Thyroid gland (tissue), 4 donors: ENCODE results near the gene RNF10. TPM values are rescaled to one million over a fixed set of nuclear protein-coding genes. Genes with fewer than 3 reads are reported as not detected.
"Not testable (repeated sequence)": the region's sequence is repeated elsewhere in the genome, so short reads cannot be mapped to it uniquely, and the experiment has no call there.

Source experiments
- DNase-seq, 2 donors: peaks; one replicate each; pipeline ENCODE4 v3.0.0-alpha.2; 2019
- H3K27ac ChIP-seq, 3 donors: fragments of 200-600 bp; sonication (generic); 1 replicate in 2 of 3; 2 replicates in 1 of 3; pipeline ENCODE4 v1.5.1; 2016 to 2019; ENCODE audit warnings: mild to moderate bottlenecking in 1 of 3, moderate library complexity in 1 of 3
- H3K27me3 ChIP-seq: fragments of 200-600 bp; sonication (generic); one replicate; pipeline ENCODE4 v1.5.1; 2019
- H3K36me3 ChIP-seq, 2 donors: fragments of 200-600 bp; sonication (generic); one replicate each; pipeline ENCODE4 v1.5.1; 2016 to 2019
- H3K4me1 ChIP-seq, 2 donors: fragments of 200-600 bp; sonication (generic); one replicate each; pipeline ENCODE4 v1.5.1; 2017 to 2019
- H3K4me3 ChIP-seq, 3 donors: fragments of 200-600 bp; sonication (generic); replicated peaks in 1 of 3; 1 replicate in 2 of 3; 2 replicates in 1 of 3; pipeline ENCODE4 v1.5.1; 2016; ENCODE audit warnings: mild to moderate bottlenecking in 1 of 3
- H3K9me3 ChIP-seq: fragments of 200-600 bp; sonication (generic); one replicate; pipeline ENCODE4 v1.5.1; 2017
- CTCF ChIP-seq, 6 experiments: fragments of 200-600 bp in 3 of 6; fragments of 450-650 bp in 3 of 6; sonication (generic) in 3 of 6; IDR thresholded peaks; one replicate each; pipeline ENCODE4 v1.5.1; 2016 to 2019; ENCODE audit warnings: antibody characterized with exemption in 6 of 6, mild to moderate bottlenecking in 2 of 6, inconsistent platforms in 1 of 6, moderate library complexity in 1 of 6
- POLR2A ChIP-seq, 2 donors: fragments of 450-650 bp; IDR thresholded peaks; one replicate each; pipeline ENCODE4 v1.6.1; 2017; ENCODE audit warnings: antibody characterized with exemption in 2 of 2, mild to moderate bottlenecking in 2 of 2, moderate library complexity in 1 of 2
- WGBS, 2 donors: methylation state at CpG; one replicate each; pipeline ENCODE4 v1.1.5; 2017; 5-methylcytosine and 5-hydroxymethylcytosine counted together
- intact Hi-C: fragments of 100-400 bp; cut with DNase I; formaldehyde crosslinking; loops from one replicate; pipeline ENCODE4 v1.15.1; 2023
- total RNA-seq, 4 donors: library from RNA; depleted of rRNA; stranded (reverse); fragments of >200 nt; gene quantifications; one replicate each; pipeline ENCODE4 v1.2.3, GENCODE V29; 2016

Gene RNF10
- total RNA-seq, 4 donors from 2014 or later: 62.5 to 159 (median 127) TPM

DNA sequence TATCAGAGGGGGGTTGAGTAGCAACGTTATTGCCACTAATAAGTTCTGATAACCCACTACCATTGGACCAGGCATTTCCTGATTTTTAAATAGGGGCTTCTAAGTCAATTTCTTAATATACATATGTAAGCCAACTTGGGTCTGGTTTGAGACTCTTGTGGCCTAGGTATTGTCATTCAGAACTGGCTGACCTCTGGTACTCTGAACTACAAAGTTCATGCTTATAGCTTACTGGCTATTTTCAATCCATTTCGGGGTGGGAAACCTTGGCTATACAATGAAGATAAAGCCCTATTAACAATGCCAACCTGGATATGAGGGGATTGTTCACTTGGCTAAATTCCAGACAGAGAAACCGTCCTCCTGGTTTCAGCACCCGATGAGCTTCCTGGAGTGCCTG lies 29.6 kb upstream of the RNF10 start:
- no peak for DNase-seq
- H3K9me3 ChIP-seq: no peaks in the 10 kb centered on the region
- no peak overlapping the region for H3K4me3 ChIP-seq
- WGBS, 2 donors: 92% methylated on average over 4 of the region's 4 CpGs
- no peak overlapping the region for H3K27ac ChIP-seq
- H3K27me3 ChIP-seq: no peaks in the 10 kb centered on the region
- peaks cover 25 to 39% of the 10 kb centered on the region in 2 donors for H3K36me3 ChIP-seq
- TF ChIP-seq CTCF (IDR thresholded peaks at IDR 0.05) (no peak), POLR2A (IDR thresholded peaks at IDR 0.05) (no peak)
- no peaks in the 10 kb centered on the region for H3K4me1 ChIP-seq
- intact Hi-C loops: no loop called here

DNA sequence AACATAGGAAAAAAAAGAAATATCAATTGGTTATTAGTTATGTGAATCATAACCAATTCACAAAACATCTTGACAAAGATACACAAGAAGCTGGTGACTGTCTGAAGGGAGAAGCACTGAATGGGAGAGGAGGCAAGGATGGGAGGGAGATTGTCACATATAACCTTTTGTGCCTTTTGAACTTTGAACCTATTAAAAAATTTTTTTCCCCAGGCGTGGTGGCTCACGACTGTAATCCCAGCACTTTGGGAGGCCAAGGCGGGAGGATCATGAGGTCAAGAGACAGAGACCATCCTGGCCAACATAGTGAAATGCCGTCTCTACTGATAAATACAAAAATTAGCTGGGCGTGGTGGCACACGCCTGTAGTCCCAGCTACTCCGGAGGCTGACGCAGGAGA lies 25.6 kb upstream of the RNF10 start:
- Histone ChIP-seq H3K9me3 (no peaks in the 10 kb centered on the region), H3K4me3 (no peak overlapping the region), H3K27ac (no peak overlapping the region), H3K36me3 (peaks cover 35 to 36% of the 10 kb centered on the region in 2 donors), H3K4me1 (no peaks in the 10 kb centered on the region), H3K27me3 (no peaks in the 10 kb centered on the region)
- WGBS, 2 donors: 96 to 97% methylated on average over 8 of the region's 8 CpGs
- intact Hi-C loops: no loop called here
- TF ChIP-seq CTCF (IDR thresholded peaks at IDR 0.05) (no peak), POLR2A (IDR thresholded peaks at IDR 0.05) (no peak)
- DNase-seq: no peak

GRCh38 chr12:120514002-120514401 lies 20.2 kb upstream of the RNF10 start:
- WGBS, 2 donors: 83 to 84% methylated on average over 7 of the region's 7 CpGs
- Histone ChIP-seq H3K27ac (no peak overlapping the region), H3K27me3 (no peaks in the 10 kb centered on the region), H3K4me3 (no peak overlapping the region), H3K4me1 (no peaks in the 10 kb centered on the region), H3K9me3 (no peaks in the 10 kb centered on the region), H3K36me3 (peaks cover 29 to 37% of the 10 kb centered on the region in 2 donors)
- no peak for TF ChIP-seq CTCF (IDR thresholded peaks at IDR 0.05)
- TF ChIP-seq POLR2A (IDR thresholded peaks at IDR 0.05): no peak
- DNase-seq: no peak
- intact Hi-C loops: no loop called here

GRCh38 chr12:120515496-120515895 lies 18.7 kb upstream of the RNF10 start:
- no peaks in the 10 kb centered on the region for H3K4me1 ChIP-seq
- DNase-seq: no peak
- H3K27ac ChIP-seq: no peak overlapping the region
- no peaks in the 10 kb centered on the region for H3K9me3 ChIP-seq
- TF ChIP-seq CTCF (IDR thresholded peaks at IDR 0.05): no peak
- intact Hi-C loops: no loop called here
- no peak overlapping the region for H3K4me3 ChIP-seq
- H3K27me3 ChIP-seq: no peaks in the 10 kb centered on the region
- H3K36me3 ChIP-seq: peaks cover 17 to 22% of the 10 kb centered on the region in 2 donors
- 92 to 95% methylated on average over 2 of the region's 2 CpGs for WGBS, 2 donors

GRCh38 chr12:120519324-120519723 lies 14.8 kb upstream of the RNF10 start:
- H3K4me3 ChIP-seq, H3K27me3 ChIP-seq, H3K27ac ChIP-seq, H3K9me3 ChIP-seq, intact Hi-C loops, H3K4me1 ChIP-seq, DNase-seq: not testable (repeated sequence)
- 96 to 97% methylated on average over 8 of the region's 8 CpGs for WGBS, 2 donors
- peaks cover 19 to 20% of the 10 kb centered on the region in 2 donors for H3K36me3 ChIP-seq

DNA sequence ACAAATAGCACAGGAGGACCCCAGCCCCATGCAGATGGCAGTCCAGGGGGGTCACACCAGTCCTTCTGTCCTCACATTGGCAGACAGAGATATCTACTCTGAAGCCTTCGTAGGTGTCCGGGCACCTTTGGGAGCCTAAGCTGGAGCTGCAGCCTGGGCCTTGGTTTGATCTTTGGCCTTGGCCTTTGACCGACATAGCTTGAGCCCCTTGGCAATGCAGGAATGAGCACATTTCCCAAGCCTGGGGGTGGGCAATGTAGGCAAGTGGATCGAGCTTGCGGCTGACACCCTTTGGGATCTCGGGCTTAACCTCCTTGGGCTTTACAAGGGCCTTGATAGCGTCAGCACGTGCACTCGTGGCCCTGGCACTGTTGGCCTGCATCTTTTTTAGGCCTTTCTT lies 11.6 kb upstream of the RNF10 start:
- 92 to 93% methylated on average over 9 of the region's 9 CpGs for WGBS, 2 donors
- Histone ChIP-seq H3K36me3 (peaks cover 0 to 5% of the 10 kb centered on the region in 2 donors), H3K27me3 (no peaks in the 10 kb centered on the region), H3K4me3 (no peak overlapping the region), H3K9me3 (no peaks in the 10 kb centered on the region), H3K4me1 (no peaks in the 10 kb centered on the region), H3K27ac (no peak overlapping the region)
- TF ChIP-seq CTCF (IDR thresholded peaks at IDR 0.05) (no peak), POLR2A (IDR thresholded peaks at IDR 0.05) (no peak)
- intact Hi-C loops: no loop called here
- DNase-seq: no peak
